ENCODE data around the gene CACNG1.
"Not testable (repeated sequence)": the region's sequence is repeated elsewhere in the genome, so short reads cannot be mapped to it uniquely, and the experiment has no call there.

Gene CACNG1

DNA sequence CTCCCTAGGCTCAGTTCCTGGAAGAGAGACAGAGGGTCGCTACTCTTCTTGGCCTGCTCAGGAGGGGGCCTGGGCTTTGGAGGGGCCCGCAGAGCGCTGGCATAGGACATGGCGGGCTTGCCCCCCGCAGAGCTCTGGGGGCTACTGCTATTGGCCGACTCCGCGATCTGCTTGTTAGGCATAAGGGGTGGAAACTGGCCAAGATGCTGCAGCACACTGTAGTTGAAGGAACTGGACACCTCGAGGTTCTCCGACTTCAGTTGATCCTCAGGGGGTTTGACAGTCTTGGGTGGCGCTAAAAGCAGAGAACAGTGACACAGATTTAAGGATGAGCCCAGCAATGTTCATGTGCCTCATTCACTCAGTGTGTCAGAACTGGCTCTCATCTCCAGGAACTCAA, 33.9 kb downstream of the CACNG1 start:
- DNase-seq (ENCODE audit: low read depth in 2 of 2): no peak

DNA sequence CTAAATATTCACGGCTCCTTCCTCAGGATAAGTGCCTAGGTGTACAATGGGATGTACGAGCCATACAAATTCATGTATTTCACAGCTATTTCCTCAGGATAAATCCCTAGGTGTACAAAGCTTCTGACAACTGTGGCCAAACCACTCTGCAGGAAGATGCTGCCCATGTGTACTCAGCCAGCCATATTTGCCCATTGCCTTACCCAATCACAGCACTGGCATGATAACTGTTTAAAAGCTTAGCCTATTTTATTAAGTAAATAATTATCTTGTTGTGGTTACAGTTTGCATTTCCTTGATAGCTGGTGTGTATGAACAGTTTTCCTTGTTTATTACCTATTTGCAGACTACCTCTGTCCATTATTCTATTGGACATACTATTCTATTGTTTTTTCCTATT, 35.1 kb downstream of the CACNG1 start:
- DNase-seq (ENCODE audit: low read depth in 2 of 2): no peak

DNA sequence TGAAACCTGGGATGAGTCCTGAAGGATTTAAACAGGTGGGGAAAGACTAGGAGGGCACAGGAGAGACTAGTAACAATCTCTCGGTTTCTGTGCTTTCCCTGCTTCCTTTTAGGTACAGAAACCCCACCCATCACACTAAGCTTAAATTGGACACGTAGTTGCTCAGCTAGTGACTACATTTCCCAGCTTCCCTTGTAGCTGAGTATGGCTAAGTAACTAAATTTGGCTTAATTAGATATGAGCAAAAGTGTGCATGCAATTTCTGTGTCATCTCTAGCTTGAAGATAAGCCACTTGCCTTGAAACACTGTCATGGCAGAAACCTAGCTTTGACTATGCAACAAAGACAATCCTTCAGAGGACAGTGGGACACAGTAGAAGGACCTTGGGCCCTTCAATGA, 36.5 kb downstream of the CACNG1 start:
- DNase-seq (ENCODE audit: low read depth in 2 of 2): no peak

DNA sequence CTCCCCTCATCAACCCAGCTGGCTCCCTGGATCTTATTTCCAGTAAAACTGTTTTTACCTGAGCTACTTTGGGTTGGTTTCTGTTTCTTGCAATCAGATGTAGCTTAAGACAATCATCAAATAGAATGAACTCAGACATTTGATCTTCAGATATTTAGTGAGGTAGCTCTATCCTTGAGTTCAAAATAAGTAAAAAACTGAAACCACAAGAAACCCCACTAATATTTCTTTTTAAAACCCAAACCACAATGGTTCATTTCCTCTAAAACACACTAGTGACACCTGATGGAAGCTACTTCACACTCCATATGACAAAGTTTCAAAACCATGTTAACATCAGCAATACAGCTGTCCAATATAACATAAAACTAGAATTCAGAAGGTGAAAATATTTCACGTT, 37.8 kb downstream of the CACNG1 start:
- no peak for DNase-seq (ENCODE audit: low read depth in 2 of 2)

DNA sequence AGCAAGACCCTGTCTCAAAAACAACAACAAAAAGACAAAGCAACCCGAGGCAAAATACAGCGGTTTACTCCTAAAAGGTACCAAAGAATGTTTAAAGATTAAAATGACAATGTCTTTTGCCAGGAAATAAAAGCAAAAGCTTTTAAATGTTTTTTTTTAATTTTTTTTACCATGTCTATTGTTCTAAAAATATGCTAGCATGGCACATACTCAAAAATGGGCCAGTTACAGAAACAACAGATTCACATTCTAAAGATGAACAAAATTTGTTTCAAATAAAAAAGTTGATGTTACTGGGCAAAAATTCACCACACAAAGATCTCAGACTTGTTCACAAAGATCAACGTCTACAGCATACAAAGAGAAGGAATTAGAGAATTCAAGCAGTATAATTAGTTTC, 41.1 kb downstream of the CACNG1 start:
- no peak for DNase-seq (ENCODE audit: low read depth in 2 of 2)

DNA sequence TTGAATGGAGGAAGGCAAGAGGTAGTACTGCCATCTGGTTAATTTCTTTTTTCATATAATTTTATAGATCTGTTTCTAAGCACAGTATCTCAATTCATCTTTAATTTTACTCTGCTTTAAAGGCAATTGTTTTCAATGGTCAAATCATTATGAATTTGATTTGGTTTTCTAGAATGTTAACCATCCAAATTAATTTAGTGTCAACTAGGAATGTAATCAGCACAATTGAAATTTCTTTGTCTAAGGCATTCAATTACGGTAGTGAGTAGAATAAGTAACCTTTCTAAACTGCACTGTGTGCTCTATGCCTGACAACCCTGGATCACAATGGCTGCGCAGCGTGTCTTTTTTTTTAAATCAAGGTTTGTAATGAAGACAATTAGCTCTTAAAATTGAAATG, 44.3 kb downstream of the CACNG1 start:
- DNase-seq (ENCODE audit: low read depth in 2 of 2): no peak

DNA sequence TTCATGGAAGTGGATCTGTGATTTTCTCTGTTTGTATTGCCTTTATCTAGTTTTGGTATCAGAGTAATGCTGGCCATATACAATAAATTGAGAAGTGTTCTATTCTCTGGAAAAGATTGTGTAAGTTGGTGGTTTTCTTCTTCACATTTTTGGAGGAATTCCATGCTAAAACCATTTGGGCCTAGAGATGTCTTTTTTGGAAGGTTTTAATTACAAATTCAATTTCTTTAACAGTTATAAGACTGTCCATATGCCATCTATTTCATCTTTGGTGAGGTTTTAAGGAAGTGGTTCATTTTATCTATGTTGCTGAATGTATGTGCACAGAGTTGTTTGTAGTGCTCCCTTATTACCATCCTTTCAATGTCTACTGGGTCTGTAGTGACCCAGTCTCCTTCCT, 46.0 kb downstream of the CACNG1 start:
- DNase-seq (ENCODE audit: low read depth in 2 of 2): no peak

DNA sequence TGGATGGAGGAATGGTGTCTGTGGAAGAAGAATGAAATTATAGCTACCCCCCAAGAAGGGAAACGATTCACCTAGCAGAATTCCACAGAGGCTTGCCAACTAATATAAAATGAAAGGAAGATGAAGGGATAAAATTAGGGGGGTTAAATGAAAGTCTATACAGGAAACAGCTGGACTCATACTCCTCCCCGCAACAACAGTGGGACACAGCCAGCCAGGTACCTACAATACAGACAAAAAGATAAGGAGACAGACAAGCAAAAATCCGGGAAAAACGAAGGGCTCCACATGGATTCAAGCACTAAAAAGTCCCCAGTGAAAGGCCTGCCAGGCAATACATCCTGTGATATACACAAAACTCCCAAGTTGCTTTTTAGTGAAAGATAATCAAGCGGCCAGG, 47.9 kb downstream of the CACNG1 start:
- no peak for DNase-seq (ENCODE audit: low read depth in 2 of 2)

DNA sequence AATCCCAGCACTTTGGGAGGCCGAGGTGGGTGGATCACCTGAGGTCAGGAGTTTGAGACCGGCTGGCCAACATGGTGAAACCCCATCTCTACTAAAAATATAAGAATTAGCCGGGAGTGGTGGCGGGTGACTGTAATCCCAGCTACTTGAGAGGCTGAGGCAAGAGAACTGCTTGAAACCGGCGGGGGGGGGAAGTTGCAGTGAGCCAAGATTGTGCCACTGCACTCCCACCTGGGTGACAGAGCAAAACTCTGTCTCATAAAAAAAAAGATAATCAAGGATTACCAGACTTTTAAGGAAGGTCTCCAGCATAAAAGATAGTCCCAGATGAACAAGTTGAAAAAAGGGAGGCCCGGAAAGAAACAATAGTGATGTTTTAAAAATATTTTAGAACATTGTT, 48.4 kb downstream of the CACNG1 start:
- DNase-seq (ENCODE audit: low read depth in 2 of 2): not testable (repeated sequence)

DNA sequence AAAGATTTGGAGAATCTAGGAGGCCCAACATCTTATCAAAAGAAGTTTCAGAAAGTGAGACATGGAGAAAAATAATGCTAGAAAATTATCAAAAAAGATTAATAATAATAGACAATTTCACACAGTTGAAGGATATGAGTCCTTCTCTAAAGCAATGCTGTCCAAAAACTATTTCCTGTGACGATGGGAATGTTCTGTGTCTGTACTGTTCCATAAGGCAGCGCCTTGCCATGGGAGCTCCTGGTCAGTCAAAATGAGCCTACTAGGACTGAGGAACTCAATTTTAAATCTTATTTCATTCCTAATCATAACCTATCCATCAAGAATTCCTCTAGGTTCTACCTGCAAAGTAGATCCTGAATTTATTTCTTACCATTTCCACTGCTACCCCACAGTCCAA, 49.0 kb downstream of the CACNG1 start:
- no peak for DNase-seq (ENCODE audit: low read depth in 2 of 2)

DNA sequence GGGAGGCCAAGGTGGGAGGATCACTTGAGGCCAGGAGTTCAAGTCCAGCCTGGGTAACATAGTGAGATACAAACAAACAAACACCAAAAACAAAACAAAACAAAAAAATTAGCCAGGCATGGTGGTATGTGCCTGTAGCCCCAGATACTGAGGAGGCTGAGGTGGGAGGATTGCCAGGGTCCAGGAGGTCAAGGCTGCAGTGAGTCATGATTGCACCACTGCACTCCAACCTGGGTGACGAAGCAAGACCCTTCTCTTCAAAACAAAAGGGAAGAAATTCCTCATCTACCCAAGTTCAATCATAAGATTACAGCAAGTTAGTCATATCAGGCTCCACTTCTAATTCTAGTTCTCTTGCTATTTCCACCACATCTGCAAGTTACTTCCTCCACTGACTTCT, 50.9 kb downstream of the CACNG1 start:
- not testable (repeated sequence) for DNase-seq (ENCODE audit: low read depth in 2 of 2)

DNA sequence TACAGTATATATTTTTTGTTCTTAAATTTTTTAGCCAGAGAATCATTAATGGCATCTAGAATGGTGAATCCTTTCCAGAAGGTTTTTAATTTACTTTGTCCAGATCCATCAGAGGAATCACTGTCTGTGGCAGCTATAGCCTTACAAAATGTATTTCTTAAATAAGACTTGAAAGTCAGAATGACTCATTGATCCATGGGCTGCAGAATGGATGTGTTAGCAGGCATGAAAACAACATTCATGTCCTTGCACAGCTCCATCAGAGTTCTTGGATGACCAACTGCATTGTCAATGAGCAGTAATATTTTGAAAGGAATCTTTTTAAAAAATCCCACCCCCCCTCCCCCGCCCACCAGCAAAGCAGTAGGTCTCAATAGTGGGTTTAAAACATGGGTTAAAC, 51.4 kb downstream of the CACNG1 start:
- DNase-seq (ENCODE audit: low read depth in 2 of 2): no peak

DNA sequence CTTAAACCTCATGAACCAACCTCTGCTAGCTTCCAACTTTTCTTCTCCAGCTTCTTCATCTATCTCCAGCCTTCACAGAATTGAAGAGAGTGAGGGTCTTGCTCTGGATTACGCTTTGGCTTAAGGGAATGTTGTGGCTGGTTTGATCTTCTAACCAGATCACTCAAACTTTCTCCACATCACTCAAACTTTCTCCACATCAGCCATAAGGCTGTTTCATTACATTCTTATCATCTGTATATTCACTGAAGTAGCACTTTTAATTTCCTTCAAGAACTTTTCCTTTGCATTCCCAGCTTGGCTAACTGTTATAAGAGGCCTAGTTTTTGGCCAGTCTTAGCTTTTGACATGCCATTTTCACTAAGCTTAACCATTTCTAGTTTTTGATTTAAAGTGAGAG, 52.3 kb downstream of the CACNG1 start:
- no peak for DNase-seq (ENCODE audit: low read depth in 2 of 2)

DNA sequence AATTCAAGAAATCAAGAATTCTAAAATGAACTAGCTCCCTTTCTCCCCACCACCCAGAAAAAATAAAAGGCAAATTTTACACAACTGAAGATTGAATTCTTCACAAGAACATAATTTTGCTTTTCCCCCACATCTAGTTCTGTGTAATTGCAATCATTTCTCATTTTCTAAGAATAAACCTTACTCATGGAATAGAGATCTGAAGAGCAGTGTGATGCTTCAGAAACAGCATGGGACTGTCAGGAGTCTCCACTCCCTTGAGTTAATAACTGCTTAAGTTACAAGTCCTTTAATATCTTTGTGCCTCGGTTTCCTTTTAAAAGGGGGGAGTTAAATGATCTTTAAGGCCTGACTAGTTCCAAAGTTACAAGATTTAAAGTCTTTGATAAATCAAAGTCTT, 53.7 kb downstream of the CACNG1 start:
- no peak for DNase-seq (ENCODE audit: low read depth in 2 of 2)

DNA sequence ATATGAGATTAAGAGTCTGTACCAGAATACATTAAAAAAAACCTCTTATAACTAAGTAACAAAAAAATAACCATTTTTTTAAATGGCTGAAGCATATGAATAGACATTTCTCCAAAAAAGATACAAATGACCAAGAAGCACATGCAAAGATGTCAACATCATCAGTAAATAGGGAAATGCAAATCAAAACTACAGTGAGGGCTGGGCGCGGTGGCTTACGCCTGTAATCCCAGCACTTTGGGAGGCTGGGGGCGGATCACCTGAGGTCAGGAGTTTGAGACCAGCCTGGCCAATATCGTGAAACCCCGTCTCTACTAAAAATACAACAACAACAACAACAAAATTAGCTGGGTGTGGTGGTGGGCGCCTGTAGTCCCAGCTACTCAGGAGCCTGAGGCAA, 60.3 kb downstream of the CACNG1 start:
- DNase-seq (ENCODE audit: low read depth in 2 of 2): not testable (repeated sequence)

DNA sequence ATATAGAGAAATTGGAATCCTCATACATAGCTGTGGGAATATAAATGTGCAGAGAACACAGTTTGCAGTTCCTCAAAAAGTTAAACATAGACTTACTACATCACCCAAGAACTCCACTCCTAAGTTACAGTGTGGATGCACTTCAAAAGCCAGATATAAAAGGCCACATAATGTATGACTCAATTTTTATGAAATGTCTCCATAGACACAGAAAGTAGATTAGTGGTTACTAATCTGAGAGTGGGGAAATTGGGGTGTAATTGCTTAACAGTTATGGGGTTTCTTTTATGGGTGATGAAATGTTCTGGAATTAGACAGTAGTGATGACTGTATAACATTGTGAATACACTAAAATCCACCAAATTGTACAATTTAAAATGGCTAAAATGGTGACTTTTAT, 60.9 kb downstream of the CACNG1 start:
- DNase-seq (ENCODE audit: low read depth in 2 of 2): no peak
